DOHH2 (cell line): Measurements from ENCODE around the gene ERCC8.
A peak's percentile ranks its signal among the peaks of the same experiment; 100 is the strongest.

Source experiments
- H3F3A ChIP-seq: fragments of 200-600 bp; sonication (generic), shearing (Covaris generic); 2 replicates; pipeline ENCODE4 v1.6.0; 2016; ENCODE audit warnings: antibody characterized with exemption, mild to moderate bottlenecking; ENCODE audit not compliant: control insufficient read depth, insufficient read depth
- H3K27ac ChIP-seq: fragments of 200-600 bp; sonication (generic); 2 replicates; pipeline ENCODE4 v1.5.1; 2014; ENCODE audit warnings: low read depth, mild to moderate bottlenecking, low read length, moderate library complexity
- H3K27me3 ChIP-seq: fragments of 200-600 bp; sonication (generic); 2 replicates; pipeline ENCODE4 v1.6.1; 2014; ENCODE audit warnings: mild to moderate bottlenecking, low read length, mixed read lengths; ENCODE audit not compliant: control insufficient read depth
- H3K36me3 ChIP-seq: fragments of 200-600 bp; sonication (generic); 2 replicates; pipeline ENCODE4 v1.6.1; 2014; ENCODE audit warnings: mild to moderate bottlenecking, low read length, moderate library complexity, mixed read lengths; ENCODE audit not compliant: control insufficient read depth
- H3K4me1 ChIP-seq: fragments of 200-600 bp; sonication (generic); 2 replicates; pipeline ENCODE4 v1.6.1; 2014; ENCODE audit warnings: mild to moderate bottlenecking, low read length, mixed read lengths; ENCODE audit not compliant: control insufficient read depth
- H3K4me2 ChIP-seq: fragments of 200-600 bp; sonication (generic); 2 replicates; pipeline ENCODE4 v1.6.0; 2014; ENCODE audit warnings: mild to moderate bottlenecking, low read length, moderate library complexity
- H3K4me3 ChIP-seq: fragments of 200-600 bp; sonication (generic); 2 replicates; pipeline ENCODE4 v1.5.1; 2014; ENCODE audit warnings: mild to moderate bottlenecking, low read length, mixed read lengths
- H3K79me2 ChIP-seq: fragments of 200-600 bp; sonication (generic); 2 replicates; pipeline ENCODE4 v1.6.1; 2014; ENCODE audit warnings: mild to moderate bottlenecking, low read length, mixed read lengths; ENCODE audit not compliant: control insufficient read depth
- H3K9me2 ChIP-seq: fragments of 200-600 bp; sonication (generic); replicated peaks from 2 replicates; pipeline ENCODE4 v1.6.1; 2014; ENCODE audit warnings: mild to moderate bottlenecking, low read length, mixed read lengths; ENCODE audit not compliant: control insufficient read depth
- H3K9me3 ChIP-seq: fragments of 200-600 bp; sonication (generic); 2 replicates; pipeline ENCODE4 v1.6.1; 2014; ENCODE audit warnings: antibody characterized with exemption, low read length, mixed read lengths; ENCODE audit not compliant: control insufficient read depth, insufficient read depth
- H4K20me1 ChIP-seq: fragments of 200-600 bp; sonication (generic); 2 replicates; pipeline ENCODE4 v1.6.0; 2014; ENCODE audit warnings: low read depth, mild to moderate bottlenecking, antibody characterized with exemption, low read length, moderate library complexity; ENCODE audit not compliant: control insufficient read depth, insufficient read depth
- EZH2phosphoT487 ChIP-seq: fragments of 200-600 bp; sonication (generic); IDR thresholded peaks from 2 replicates; pipeline ENCODE4 v1.6.1; 2017; ENCODE audit warnings: borderline replicate concordance, mild to moderate bottlenecking, antibody characterized with exemption, low read length, moderate library complexity, mixed read lengths
- TF ChIP-seq, protein P1 (sequence below): fragments of 200-600 bp; sonication (generic); IDR thresholded peaks from one replicate; pipeline ENCODE4 v1.5.1; 2014; ENCODE audit warnings: antibody characterized with exemption, mild to moderate bottlenecking, low read depth, low read length; ENCODE audit not compliant: poor library complexity, severe bottlenecking

ERCC8 gene, protein sequence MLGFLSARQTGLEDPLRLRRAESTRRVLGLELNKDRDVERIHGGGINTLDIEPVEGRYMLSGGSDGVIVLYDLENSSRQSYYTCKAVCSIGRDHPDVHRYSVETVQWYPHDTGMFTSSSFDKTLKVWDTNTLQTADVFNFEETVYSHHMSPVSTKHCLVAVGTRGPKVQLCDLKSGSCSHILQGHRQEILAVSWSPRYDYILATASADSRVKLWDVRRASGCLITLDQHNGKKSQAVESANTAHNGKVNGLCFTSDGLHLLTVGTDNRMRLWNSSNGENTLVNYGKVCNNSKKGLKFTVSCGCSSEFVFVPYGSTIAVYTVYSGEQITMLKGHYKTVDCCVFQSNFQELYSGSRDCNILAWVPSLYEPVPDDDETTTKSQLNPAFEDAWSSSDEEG

DNA sequence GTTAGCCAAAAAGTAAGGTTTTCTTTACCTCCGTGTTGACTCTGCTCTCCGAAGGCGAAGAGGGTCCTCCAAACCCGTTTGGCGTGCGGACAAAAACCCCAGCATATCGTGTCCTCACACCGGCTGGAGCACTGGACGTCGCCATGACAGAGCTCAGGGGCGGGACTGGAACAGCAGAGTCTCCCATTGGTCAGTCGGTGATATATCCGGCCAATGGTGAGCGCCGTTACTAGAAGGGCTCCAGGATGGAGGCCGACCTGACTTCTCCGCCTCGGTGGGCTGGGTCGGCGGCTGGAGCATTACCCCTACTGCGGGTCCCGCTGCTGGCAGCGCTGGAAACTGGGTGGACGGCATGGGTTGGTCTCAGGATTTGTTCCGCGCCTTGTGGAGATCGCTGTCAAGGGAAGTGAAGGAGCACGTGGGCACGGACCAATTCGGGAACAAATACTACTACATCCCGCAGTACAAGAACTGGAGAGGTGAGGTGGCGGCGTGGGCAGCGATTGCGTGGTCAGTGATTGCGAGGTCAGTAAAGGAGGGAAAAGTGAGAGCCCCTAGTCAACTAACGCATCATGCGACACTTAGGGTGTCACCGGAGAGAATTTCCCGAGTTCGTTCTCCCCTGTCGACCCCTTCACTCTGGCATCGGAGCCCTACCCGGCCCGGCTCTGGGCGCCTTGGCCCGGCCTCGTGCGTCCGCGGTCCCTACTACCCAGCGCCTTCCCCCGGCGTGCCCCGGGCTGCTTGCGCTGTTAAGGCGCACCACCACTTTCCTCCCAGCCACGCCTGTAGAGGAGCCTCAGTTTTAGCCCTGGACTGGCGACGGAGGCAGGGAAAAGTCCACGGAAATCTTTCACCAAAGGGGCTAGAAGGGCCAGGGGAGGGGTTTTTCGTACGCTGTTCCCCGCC, at the start of gene ERCC8, which contains the start of gene NDUFAF2:
Gene ERCC8 (minus strand): TSS at position 167 of the 909 bp plus-strand sequence. CDS start 62 bp downstream, at position 105.
Gene NDUFAF2 (plus strand): TSS at position 302 of the 909 bp plus-strand sequence. CDS start 51 bp downstream, at position 353.
- peaks cover 38% of the 10 kb centered on the region for H3K4me1 ChIP-seq
- 0 out of 2 replicates have a peak, but pooled peaks cover 2% of the 10 kb centered on the region for H3F3A ChIP-seq
- H3K9me2 ChIP-seq = no peaks in the 10 kb centered on the region
- H4K20me1 ChIP-seq = no peaks in the 10 kb centered on the region
- H3K4me3 ChIP-seq = peak within 1 kb of the TSS; percentile 97
- no peak within 1 kb of the TSS for H3K27ac ChIP-seq
- peaks cover 89% of the 10 kb centered on the region for H3K79me2 ChIP-seq
- no peaks in the 10 kb centered on the region for H3K9me3 ChIP-seq
- H3K27me3 ChIP-seq = no peaks in the 10 kb centered on the region
- H3K4me2 ChIP-seq = peak within 1 kb of the TSS; percentile 97
- TF ChIP-seq, protein P1, sequence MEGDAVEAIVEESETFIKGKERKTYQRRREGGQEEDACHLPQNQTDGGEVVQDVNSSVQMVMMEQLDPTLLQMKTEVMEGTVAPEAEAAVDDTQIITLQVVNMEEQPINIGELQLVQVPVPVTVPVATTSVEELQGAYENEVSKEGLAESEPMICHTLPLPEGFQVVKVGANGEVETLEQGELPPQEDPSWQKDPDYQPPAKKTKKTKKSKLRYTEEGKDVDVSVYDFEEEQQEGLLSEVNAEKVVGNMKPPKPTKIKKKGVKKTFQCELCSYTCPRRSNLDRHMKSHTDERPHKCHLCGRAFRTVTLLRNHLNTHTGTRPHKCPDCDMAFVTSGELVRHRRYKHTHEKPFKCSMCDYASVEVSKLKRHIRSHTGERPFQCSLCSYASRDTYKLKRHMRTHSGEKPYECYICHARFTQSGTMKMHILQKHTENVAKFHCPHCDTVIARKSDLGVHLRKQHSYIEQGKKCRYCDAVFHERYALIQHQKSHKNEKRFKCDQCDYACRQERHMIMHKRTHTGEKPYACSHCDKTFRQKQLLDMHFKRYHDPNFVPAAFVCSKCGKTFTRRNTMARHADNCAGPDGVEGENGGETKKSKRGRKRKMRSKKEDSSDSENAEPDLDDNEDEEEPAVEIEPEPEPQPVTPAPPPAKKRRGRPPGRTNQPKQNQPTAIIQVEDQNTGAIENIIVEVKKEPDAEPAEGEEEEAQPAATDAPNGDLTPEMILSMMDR = no peak
- TF ChIP-seq EZH2phosphoT487 = no peak
- H3K36me3 ChIP-seq = peaks cover 8% of the 10 kb centered on the region; the same call in 1 of the 2 replicates

DNA sequence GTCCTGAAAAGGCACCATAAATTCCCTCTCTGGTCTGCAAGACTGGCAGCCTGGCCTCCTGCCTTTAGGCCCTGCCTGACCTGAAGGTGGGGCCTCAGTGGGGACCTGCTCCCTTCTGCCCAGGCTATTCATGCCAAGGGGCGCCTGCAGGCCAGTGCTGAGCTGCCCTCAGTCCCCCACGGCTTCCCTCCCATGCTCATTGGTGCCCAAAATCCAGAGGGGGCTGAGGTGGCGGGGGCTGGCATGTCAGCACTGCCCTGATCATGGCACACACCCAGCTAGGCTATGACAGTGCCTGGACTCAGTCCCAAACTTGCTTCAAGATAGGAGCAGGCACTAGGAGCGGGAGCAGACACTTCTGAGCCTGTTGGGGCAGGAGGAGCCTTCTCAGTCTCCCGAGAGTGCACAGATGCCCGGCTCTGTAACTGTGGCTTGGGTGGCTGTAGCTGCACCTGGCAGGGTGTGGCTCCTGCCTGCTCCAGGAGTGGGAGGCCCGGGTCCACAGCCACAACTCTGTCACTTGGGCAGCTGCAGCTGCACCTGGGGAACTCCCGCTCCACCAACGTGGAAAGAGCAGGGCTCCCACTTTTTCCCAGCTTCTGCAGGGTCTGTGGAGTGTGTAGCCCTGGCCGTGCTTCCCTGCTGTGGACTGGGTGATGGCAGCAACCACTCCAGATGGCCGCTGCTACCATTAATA, 49.2 kb upstream of the ERCC8 start:
- TF ChIP-seq, protein P1 = no peak
- TF ChIP-seq EZH2phosphoT487 = no peak
- H3K9me2 ChIP-seq = no peaks in the 10 kb centered on the region
- peaks cover 8% of the 10 kb centered on the region; the same call in 1 of the 2 replicates for H3K79me2 ChIP-seq
- peaks cover 7% of the 10 kb centered on the region; the same call in 1 of the 2 replicates for H3K36me3 ChIP-seq
- H3K27me3 ChIP-seq = no peaks in the 10 kb centered on the region
- no peak overlapping the region for H3K27ac ChIP-seq
- no peaks in the 10 kb centered on the region for H4K20me1 ChIP-seq
- H3K4me3 ChIP-seq = no peak overlapping the region
- H3K4me2 ChIP-seq = no peak overlapping the region
- H3F3A ChIP-seq = no peaks in the 10 kb centered on the region
- no peaks in the 10 kb centered on the region for H3K4me1 ChIP-seq
- peaks cover 26% of the 10 kb centered on the region; the same call in 1 of the 2 replicates for H3K9me3 ChIP-seq

DNA sequence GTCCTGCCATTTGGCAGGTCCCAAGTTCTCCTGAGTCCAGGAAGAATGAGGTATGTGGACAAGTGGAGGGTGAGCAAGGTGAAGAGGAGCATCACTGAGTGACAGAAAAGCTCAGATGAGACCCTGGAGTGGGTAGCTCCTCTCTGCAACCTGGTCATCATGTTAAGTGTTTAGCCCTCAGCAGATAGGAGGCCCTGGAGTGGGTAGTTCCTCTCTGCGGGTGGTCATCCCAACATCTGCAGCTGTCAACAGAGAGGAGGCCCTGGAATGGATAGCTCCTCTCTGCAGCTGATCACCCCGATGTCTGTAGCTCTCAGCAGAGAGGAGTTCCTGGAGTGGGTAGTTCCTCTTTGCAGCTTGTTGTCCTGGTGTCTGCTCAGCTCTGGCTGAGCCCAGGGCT, 48.6 kb upstream of the ERCC8 start:
- H3K9me3 ChIP-seq = peaks cover 26% of the 10 kb centered on the region; the same call in 1 of the 2 replicates

More for the DNA sequence above, 48.6 kb upstream of the ERCC8 start:
- TF ChIP-seq EZH2phosphoT487 = no peak
- TF ChIP-seq, protein P1 = no peak
- no peaks in the 10 kb centered on the region for H3F3A ChIP-seq
- no peak overlapping the region for H3K27ac ChIP-seq
- H3K4me2 ChIP-seq = no peak overlapping the region
- H3K36me3 ChIP-seq = peaks cover 7% of the 10 kb centered on the region; the same call in 1 of the 2 replicates
- H3K4me1 ChIP-seq = no peaks in the 10 kb centered on the region
- H4K20me1 ChIP-seq = no peaks in the 10 kb centered on the region
- H3K27me3 ChIP-seq = no peaks in the 10 kb centered on the region
- peaks cover 8% of the 10 kb centered on the region; the same call in 1 of the 2 replicates for H3K79me2 ChIP-seq
- no peak overlapping the region for H3K4me3 ChIP-seq
- H3K9me2 ChIP-seq = no peaks in the 10 kb centered on the region
